ENCODE data around the gene RGS9. TPM values are rescaled to one million over a fixed set of nuclear protein-coding genes. Genes with fewer than 3 reads are reported as not detected.

Gene RGS9
- total and polyA plus RNA-seq, 2 of the 13 experiments (the other 11 are each of a cell fraction or from before 2014, with no cell fraction given): 0.44 to 0.74 TPM

DNA sequence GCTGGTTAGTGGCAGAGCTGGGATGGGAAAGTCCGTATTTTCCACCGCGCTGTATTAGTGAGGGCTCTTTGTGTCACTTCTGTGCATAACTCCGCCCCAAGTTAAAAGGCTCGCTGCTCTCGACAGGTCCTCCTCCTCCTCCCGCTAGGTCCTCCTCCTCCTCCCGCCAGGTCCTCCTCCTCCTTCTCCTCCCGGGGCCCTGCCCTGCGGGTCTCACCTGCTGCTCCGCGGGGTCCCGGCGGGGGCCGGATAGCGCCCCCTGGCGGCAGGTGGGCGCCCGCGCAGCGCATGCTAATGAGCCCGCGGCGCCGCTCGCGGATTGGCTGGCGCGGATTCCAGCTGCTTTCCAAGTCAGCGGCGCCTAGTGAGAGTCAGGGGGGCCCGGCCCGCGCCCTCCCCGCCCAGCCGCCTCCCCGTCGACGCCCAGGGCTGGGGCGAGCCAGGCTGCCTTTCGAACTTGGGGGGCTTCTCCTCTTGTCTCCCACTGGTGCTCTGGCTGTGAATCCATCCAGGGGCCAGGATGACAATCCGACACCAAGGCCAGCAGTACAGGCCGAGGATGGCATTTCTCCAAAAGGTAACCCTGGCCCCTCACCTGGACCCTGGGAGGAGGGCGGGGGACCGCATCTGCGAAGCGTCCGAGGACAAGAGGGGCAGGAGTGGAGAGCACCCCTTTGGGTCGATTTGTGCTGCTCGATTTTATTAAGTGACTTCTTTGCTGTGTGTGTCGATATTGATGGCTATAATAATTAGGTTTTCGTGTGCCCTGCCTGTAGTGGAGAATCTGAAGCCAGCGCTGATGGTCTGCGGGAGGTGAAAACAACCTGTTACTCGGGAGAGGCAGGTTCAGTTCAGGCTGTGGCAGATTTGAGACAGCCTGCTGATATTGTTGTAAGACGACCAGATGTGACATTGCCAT is at the start of gene RGS9 (continued):
- TF ChIP-seq, protein P1, sequence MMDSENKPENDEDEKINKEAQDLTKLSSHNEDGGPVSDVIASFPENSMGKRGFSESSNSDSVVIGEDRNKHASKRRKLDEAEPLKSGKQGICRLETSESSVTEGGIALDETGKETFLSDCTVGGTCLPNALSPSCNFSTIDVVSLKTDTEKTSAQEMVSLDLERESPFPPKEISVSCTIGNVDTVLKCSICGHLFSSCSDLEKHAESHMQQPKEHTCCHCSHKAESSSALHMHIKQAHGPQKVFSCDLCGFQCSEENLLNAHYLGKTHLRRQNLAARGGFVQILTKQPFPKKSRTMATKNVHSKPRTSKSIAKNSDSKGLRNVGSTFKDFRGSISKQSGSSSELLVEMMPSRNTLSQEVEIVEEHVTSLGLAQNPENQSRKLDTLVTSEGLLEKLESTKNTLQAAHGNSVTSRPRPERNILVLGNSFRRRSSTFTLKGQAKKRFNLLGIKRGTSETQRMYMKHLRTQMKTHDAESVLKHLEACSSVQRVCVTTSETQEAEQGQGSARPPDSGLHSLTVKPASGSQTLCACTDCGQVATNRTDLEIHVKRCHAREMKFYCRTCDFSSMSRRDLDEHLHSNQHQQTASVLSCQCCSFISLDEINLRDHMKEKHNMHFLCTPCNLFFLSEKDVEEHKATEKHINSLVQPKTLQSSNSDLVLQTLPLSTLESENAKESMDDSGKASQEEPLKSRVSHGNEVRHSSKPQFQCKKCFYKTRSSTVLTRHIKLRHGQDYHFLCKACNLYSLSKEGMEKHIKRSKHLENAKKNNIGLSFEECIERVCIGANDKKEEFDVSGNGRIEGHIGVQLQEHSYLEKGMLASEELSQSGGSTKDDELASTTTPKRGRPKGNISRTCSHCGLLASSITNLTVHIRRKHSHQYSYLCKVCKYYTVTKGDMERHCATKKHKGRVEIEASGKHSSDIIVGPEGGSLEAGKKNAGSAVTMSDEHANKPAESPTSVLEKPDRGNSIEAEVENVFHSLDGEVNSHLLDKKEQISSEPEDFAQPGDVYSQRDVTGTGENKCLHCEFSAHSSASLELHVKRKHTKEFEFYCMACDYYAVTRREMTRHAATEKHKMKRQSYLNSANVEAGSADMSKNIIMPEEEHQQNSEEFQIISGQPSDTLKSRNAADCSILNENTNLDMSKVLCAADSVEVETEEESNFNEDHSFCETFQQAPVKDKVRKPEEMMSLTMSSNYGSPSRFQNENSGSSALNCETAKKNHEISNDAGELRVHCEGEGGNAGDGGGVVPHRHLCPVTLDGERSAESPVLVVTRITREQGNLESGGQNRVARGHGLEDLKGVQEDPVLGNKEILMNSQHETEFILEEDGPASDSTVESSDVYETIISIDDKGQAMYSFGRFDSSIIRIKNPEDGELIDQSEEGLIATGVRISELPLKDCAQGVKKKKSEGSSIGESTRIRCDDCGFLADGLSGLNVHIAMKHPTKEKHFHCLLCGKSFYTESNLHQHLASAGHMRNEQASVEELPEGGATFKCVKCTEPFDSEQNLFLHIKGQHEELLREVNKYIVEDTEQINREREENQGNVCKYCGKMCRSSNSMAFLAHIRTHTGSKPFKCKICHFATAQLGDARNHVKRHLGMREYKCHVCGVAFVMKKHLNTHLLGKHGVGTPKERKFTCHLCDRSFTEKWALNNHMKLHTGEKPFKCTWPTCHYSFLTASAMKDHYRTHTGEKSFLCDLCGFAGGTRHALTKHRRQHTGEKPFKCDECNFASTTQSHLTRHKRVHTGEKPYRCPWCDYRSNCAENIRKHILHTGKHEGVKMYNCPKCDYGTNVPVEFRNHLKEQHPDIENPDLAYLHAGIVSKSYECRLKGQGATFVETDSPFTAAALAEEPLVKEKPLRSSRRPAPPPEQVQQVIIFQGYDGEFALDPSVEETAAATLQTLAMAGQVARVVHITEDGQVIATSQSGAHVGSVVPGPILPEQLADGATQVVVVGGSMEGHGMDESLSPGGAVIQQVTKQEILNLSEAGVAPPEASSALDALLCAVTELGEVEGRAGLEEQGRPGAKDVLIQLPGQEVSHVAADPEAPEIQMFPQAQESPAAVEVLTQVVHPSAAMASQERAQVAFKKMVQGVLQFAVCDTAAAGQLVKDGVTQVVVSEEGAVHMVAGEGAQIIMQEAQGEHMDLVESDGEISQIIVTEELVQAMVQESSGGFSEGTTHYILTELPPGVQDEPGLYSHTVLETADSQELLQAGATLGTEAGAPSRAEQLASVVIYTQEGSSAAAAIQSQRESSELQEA (CRISPR knock-in tag; IDR thresholded peaks at IDR 0.05; ENCODE audit: not compliant biosample characterization): peak; percentile 70
- peak; percentile 94 for TF ChIP-seq MTF2 (CRISPR knock-in tag; IDR thresholded peaks at IDR 0.05; ENCODE audit: borderline replicate concordance)
- TF ChIP-seq, protein P2, sequence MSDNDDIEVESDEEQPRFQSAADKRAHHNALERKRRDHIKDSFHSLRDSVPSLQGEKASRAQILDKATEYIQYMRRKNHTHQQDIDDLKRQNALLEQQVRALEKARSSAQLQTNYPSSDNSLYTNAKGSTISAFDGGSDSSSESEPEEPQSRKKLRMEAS (IDR thresholded peaks at IDR 0.05): no peak; the same call in 1 of the 2 replicates
- TF ChIP-seq, protein P3, sequence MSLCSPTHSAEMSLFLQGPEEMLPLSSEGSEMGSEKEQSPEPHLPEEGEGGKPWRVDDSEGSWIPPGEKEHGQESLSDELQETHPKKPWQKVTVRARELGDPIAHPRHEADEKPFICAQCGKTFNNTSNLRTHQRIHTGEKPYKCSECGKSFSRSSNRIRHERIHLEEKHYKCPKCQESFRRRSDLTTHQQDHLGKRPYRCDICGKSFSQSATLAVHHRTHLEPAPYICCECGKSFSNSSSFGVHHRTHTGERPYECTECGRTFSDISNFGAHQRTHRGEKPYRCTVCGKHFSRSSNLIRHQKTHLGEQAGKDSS (CRISPR knock-in tag; IDR thresholded peaks at IDR 0.05; ENCODE audit: borderline replicate concordance, low read depth): no peak
- peak; percentile 54 for TF ChIP-seq PHF5A (CRISPR knock-in tag; IDR thresholded peaks at IDR 0.05; ENCODE audit: low read depth, unreplicated experiment)
- TF ChIP-seq ZNF660 (CRISPR knock-in tag; IDR thresholded peaks at IDR 0.05; ENCODE audit: borderline replicate concordance, low read depth): no peak
- TF ChIP-seq, protein P4, sequence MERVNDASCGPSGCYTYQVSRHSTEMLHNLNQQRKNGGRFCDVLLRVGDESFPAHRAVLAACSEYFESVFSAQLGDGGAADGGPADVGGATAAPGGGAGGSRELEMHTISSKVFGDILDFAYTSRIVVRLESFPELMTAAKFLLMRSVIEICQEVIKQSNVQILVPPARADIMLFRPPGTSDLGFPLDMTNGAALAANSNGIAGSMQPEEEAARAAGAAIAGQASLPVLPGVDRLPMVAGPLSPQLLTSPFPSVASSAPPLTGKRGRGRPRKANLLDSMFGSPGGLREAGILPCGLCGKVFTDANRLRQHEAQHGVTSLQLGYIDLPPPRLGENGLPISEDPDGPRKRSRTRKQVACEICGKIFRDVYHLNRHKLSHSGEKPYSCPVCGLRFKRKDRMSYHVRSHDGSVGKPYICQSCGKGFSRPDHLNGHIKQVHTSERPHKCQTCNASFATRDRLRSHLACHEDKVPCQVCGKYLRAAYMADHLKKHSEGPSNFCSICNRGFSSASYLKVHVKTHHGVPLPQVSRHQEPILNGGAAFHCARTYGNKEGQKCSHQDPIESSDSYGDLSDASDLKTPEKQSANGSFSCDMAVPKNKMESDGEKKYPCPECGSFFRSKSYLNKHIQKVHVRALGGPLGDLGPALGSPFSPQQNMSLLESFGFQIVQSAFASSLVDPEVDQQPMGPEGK (CRISPR knock-in tag; IDR thresholded peaks at IDR 0.05): peak; percentile 93
- TF ChIP-seq CREB1 (IDR thresholded peaks at IDR 0.05): no peak
- no peak for TF ChIP-seq CREB1 (CRISPR knock-in tag; IDR thresholded peaks at IDR 0.05)
- TF ChIP-seq, protein P5, sequence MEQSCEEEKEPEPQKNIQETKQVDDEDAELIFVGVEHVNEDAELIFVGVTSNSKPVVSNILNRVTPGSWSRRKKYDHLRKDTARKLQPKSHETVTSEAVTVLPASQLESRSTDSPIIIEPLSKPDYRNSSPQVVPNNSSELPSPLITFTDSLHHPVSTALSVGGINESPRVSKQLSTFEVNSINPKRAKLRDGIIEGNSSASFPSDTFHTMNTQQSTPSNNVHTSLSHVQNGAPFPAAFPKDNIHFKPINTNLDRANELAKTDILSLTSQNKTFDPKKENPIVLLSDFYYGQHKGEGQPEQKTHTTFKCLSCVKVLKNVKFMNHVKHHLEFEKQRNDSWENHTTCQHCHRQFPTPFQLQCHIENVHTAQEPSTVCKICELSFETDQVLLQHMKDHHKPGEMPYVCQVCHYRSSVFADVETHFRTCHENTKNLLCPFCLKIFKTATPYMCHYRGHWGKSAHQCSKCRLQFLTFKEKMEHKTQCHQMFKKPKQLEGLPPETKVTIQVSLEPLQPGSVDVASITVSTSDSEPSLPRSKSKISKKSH (CRISPR knock-in tag; IDR thresholded peaks at IDR 0.05; ENCODE audit: borderline replicate concordance): 0 out of 2 replicates have a peak, but pooled peaks have one; percentile 22

Data from HepG2 (cell line).